ENCODE measurements around the gene CASD1.

CASD1 gene

DNA sequence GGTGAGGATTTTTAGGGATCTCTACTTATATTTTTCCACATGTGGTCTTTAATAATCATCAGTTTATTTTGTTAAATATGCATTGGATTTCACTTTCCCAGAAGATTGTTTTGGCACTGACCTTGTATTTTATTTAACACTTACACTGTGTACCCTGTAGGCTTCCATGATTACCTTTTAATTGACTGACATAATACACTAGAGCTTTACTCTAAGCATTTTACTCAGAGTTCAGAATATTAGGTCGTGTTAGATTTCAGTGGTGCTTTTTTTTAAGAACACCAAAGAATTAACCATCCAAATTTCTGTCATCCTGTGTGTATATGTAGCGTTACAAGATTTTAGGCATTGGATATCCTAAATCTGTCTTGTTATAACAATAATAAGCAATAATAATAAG lies 23.1 kb downstream of the CASD1 start:
- TF ChIP-seq, protein P1, sequence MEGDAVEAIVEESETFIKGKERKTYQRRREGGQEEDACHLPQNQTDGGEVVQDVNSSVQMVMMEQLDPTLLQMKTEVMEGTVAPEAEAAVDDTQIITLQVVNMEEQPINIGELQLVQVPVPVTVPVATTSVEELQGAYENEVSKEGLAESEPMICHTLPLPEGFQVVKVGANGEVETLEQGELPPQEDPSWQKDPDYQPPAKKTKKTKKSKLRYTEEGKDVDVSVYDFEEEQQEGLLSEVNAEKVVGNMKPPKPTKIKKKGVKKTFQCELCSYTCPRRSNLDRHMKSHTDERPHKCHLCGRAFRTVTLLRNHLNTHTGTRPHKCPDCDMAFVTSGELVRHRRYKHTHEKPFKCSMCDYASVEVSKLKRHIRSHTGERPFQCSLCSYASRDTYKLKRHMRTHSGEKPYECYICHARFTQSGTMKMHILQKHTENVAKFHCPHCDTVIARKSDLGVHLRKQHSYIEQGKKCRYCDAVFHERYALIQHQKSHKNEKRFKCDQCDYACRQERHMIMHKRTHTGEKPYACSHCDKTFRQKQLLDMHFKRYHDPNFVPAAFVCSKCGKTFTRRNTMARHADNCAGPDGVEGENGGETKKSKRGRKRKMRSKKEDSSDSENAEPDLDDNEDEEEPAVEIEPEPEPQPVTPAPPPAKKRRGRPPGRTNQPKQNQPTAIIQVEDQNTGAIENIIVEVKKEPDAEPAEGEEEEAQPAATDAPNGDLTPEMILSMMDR (IDR thresholded peaks at IDR 0.05; ENCODE audit: borderline replicate concordance, insufficient read depth, low read depth, low read length), result no peak
- H3K4me3 ChIP-seq (ENCODE audit: low read depth, low read length), result no peak overlapping the region

DNA sequence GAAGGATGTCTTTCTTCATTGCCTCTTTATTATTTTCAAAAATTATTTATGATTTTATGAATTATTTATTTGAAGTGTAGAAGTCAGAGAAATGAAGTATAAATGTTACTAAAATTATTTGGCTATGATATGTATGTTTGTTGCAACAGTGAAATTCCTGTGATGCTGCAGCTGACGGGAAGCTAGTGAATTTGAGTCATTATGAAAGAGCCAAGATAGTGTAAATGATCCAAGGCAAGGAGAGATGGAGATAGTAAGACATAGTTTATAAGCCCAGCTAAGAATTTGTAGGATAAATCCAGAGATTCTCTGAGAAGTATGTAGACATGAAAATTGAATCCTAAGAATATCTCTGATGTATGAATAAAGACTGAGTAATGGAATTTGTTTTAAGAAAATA lies 30.8 kb downstream of the CASD1 start:
- H3K4me3 ChIP-seq (ENCODE audit: low read depth, low read length), result no peak overlapping the region

DNA sequence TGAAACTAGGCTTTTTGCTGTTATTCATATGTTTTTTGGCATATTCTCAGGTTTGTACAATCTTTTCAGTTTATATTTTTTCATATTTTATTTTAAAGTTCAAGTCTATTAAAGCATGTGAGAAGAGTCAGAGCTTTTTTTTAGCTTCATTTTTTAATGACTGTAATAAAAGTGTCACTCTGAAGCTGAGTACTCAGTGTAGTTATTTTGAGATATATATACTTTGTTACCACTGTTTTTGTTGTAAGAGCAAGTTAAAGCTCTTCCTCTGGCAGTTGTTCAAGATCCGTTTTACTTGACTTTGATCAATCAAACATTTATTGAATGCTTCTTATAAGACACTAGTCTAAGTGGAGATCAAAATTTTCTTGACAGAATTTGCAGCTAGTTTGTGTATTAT lies 37.5 kb downstream of the CASD1 start:
- TF ChIP-seq, protein P1 (IDR thresholded peaks at IDR 0.05; ENCODE audit: borderline replicate concordance, insufficient read depth, low read depth, low read length), result no peak
- no peak overlapping the region for H3K4me3 ChIP-seq (ENCODE audit: low read depth, low read length)

More for the DNA sequence above, 30.8 kb downstream of the CASD1 start:
- TF ChIP-seq, protein P1 (IDR thresholded peaks at IDR 0.05; ENCODE audit: borderline replicate concordance, insufficient read depth, low read depth, low read length), result no peak

DNA sequence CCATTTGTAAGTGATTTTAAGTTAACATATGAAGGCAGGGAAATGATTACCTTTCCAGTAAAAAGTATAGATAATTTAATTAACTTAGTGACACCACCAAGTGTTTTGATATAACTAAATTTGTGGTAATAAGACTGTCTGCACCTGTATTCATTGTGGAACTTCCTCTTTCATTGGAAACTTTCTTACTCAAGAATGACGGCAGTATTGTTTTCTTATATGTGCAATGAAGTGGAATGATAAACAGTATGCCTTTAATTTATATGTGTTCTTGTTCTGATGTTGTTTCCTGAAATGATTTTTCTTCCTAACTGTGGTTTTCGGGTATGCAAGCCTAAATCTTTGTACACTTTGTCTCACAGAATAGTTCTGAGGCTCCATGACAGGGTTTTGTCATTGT lies 46.4 kb downstream of the CASD1 start:
- no peak overlapping the region for H3K4me3 ChIP-seq (ENCODE audit: low read depth, low read length)
- TF ChIP-seq, protein P1 (IDR thresholded peaks at IDR 0.05; ENCODE audit: borderline replicate concordance, insufficient read depth, low read depth, low read length), result no peak

DNA sequence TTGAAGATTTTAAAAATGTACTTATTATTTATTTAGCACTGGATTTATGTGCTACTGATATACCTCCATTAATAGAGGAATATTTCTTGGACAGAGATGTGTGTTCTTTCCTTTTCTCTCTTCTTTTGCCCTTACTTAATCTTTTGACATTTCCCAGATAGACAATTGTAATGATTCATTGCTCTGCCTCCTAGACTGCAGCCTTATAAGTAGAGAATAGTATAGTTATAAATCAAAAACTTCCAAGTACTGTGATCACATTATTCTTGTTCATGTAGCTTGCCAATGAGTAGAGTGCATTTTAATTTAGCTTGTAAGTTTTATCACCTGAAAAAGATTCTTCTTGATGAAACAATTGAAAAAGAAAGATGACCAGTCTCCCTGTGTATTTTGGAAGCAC lies 47.6 kb downstream of the CASD1 start:
- TF ChIP-seq, protein P1 (IDR thresholded peaks at IDR 0.05; ENCODE audit: borderline replicate concordance, insufficient read depth, low read depth, low read length), result no peak
- no peak overlapping the region for H3K4me3 ChIP-seq (ENCODE audit: low read depth, low read length)

DNA sequence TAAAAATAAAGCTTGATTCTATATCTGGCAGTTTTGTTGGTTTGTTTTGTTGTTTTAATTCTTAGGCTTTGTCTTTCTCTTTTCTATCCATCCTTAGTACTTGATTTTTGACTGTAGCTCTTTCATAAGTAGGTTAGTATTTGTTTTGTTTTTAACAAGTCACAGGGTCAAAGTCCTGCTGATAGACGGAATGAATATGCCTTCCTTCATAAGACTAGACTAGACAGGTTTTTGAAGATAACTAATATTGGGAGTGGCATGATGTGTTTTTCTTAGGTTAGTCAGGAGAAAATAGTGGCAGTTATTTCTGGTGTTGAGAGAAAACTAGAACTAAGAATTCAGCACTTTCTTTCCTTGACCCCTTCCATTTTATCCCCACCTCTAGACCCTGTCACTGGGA lies 50.4 kb downstream of the CASD1 start:
- TF ChIP-seq, protein P1 (IDR thresholded peaks at IDR 0.05; ENCODE audit: borderline replicate concordance, insufficient read depth, low read depth, low read length), result no peak
- no peak overlapping the region for H3K4me3 ChIP-seq (ENCODE audit: low read depth, low read length)

DNA sequence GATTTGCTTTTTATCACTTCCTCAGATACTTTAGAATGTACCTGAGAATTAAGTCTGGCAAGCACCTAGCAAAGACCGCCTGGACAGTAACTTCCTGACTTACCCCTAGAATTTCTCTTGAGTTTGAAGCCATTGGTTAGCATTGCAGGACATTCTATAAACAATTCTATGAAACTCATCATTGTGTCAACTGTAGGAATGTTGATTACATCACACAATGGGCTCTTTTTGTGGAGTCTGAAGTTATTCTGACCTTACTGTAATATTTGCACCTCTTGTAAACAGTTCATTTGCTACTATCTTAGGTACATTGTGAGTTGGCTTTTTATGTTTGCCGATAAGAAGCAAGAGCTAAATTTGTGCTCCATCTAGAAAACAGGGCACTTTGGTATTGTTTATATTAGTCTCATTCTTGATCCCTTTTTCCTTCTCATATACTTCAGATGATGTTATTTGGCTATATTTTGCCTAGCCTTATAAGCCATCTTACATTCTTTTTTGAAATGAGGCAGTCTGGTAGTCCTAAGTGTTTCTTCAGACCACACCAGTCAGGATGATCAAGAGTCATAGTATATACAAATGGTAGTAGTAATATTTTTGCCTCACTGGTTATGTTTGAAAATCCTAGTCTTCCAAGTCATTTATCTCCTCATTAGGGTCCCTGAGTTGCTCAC lies 52.4 kb downstream of the CASD1 start:
- TF ChIP-seq, protein P1 (IDR thresholded peaks at IDR 0.05; ENCODE audit: borderline replicate concordance, insufficient read depth, low read depth, low read length), result no peak
- H3K4me3 ChIP-seq (ENCODE audit: low read depth, low read length), result no peak overlapping the region
